EL (cell line): ENCODE results near the gene BACH2.
"Not testable (repeated sequence)": the region's sequence is repeated elsewhere in the genome, so short reads cannot be mapped to it uniquely, and the experiment has no call there.

Source experiments
- DNase-seq: peaks from one replicate; pipeline ENCODE4 v3.0.0-alpha.2; 2016

Gene BACH2

GRCh38 chr6:89984926-89985750 is 311.5 kb downstream of the BACH2 start:
- DNase-seq = peak; percentile 53

DNA sequence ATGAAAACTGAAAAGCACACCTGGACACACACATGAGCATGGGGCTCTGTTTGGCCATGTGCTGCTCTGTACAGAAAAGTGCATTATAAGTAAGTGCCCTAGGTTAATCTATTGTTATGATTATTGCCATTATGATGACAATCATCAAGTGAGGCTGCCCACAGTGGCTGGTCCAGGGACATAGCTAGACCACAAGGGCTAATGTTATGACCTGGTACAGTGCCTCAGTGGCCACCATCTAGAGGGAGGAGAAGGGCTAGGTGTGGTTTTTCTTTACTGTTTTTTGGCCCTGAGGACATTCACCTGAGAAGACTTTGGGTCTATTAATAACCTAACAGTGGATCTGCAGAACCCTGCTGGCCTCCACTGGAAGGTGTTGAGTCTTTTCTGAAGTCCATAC is 316.3 kb downstream of the BACH2 start:
- DNase-seq = no peak

- DNase-seq = no peak
These were observed 317.0 kb downstream of the BACH2 start for GRCh38 chr6:89979481-89980119.

- DNase-seq = no peak
These were observed 317.9 kb downstream of the BACH2 start for GRCh38 chr6:89978749-89979145.

GRCh38 chr6:89977808-89978748 is 318.6 kb downstream of the BACH2 start:
- DNase-seq = no peak

DNA sequence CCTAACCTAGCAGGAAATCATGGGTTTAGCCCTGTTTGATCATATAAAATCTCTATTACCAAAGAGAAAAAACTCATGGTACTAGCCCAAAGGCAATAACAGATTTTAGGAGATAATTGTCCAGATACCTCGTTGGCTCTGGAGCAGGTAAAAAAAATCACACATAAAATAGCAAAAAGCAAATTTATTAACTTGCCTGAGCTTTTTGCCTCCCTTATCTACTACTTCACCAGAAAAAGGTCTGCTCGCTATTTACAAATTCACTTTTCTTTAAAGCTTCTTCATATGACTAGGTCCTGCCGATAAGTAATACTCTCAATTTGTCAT is 320.0 kb downstream of the BACH2 start:
- DNase-seq = no peak

DNA sequence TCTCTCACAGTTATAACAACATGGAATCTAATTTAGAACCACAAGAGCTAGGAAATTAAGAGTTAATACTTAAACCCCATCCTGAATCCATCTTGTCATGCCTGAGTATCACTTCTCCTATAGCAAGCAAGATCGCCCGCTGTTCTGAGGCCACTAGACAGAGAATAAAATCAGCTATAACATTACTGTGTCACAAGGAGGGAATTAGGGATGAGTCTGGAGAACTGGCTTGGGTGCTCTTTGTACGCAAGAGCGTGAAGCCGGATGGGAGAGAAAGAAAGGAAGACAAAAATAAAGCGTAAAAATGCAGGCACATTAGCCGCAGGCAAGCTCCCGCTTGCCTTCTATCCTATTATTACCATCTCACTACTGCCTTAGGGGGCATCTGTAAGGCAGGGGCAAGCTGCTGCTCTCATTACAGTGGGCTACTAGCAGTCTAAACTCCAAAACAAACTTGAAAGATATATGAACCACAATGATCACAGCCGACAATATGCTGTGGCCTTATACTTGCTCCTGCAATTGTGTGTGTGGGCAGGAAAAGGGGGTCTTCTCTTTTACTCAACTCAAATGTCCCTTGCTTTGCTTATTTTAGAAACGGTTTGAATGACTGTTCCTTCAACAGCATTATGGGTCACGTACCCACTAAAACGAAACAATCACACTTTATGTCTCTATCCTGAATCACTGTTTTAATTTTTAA is 320.5 kb downstream of the BACH2 start:
- DNase-seq = no peak

GRCh38 chr6:89975366-89975765 is 321.3 kb downstream of the BACH2 start:
- no peak for DNase-seq

DNA sequence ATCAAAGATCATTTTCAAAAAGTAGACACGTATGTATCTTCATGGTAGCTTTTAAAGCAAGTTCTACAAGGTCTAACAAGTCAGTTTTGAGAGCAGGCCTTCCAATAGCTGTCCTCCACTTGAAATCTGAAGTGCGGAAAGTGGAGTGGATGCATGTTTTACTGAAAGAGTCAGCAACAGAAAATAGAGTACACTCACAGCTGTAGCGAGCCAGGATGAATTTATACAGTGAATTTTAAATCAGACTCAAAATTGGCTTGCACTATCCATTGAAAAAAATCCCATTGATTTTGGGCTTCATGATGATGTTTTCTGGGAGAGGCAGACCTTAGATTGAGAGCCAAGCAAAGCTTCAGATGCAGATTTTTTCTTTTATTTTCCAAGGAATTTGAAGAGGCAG is 321.8 kb downstream of the BACH2 start:
- DNase-seq = no peak

DNA sequence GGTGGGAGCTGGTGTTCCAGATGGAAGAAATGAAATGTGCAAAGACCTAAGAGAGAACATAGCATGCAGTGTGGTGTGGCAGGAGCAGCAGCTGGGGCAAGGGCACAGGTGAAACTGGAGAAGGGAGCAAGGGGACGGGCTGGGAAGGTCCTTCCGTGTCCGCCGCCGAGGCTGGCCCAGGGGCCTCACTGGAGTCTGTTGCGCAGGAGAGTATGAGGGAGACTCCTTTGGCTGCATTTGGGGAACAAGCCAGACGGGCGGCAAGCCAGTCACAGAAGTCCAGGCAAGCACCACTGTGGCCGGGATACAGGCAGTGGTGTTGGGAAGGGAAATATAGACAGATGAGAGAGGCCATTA is 324.6 kb downstream of the BACH2 start:
- no peak for DNase-seq

- DNase-seq = not testable (repeated sequence)
These were observed 325.2 kb downstream of the BACH2 start for GRCh38 chr6:89971338-89972024.

DNA sequence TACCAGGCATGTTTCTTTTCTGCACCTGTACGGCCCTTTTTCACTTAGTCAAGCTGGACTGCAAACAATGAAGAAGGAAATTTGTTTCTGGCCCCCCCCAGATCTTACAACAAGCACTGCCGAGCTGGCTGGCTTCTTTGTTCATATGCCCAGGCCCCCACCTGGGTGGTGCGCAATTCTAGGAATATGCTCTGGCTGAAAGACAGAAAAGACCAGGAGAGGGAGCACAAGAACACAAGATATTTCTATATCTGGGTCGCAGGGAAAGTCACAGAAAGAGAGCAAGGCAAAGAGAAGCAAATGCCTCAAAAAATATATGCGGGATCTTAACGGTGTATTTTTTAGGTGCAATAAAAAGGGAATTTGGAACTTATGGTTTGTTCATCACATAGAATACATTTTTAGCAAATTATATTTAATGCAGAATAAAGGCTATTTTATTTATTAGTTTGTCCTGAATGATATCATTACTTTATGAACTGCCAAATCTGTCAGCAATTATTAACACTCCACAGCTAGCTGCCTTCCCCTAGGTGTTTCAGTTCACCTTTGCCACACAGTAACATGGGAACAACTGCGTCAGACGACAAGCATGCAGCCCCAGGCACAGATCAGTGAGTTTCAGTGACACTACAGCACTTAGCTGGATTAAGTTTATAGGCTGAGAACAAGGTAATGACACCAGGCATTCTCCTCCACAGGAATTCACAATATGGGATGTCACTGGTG is 325.9 kb downstream of the BACH2 start:
- peak; percentile 52 for DNase-seq

- DNase-seq = no peak
These were observed 326.6 kb downstream of the BACH2 start for GRCh38 chr6:89970072-89970471.

DNA sequence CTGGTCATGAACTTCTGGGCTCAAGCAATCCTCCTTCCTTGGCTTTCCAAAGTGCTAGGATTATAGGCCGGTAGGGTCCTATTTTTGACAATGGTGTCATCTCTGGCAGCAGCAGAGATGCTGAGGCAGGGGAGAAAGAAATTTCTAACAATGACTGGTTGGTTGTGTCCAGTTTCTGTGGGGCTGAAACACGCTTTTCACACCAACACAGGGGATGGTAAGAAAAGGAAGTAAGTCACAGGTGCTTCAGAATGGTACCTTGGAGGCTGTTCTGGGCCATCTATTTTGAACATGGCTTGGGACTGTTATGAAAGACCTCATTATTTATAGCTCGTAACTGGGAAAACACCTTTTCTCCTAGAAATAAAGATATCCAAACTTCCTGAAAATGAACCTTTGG is 329.7 kb downstream of the BACH2 start:
- DNase-seq = no peak

DNA sequence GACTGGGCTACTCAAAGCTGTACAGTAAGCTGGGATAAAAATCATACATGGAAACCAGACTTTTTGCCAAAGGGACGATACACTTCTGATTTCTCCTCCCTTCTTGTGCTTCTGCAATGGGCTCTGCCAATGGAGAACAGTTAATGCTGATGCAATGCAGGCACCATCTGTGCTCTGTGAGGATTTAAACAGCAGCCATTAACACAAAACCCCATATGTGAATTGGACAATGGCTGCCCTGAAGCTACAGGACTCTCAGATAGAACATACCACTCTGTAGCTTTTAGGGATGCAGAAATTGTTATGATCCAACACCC is 330.5 kb downstream of the BACH2 start:
- no peak for DNase-seq

- no peak for DNase-seq
These were observed 331.0 kb downstream of the BACH2 start for GRCh38 chr6:89965441-89966227.

- DNase-seq = no peak
These were observed 333.3 kb downstream of the BACH2 start for GRCh38 chr6:89963391-89963790.

DNA sequence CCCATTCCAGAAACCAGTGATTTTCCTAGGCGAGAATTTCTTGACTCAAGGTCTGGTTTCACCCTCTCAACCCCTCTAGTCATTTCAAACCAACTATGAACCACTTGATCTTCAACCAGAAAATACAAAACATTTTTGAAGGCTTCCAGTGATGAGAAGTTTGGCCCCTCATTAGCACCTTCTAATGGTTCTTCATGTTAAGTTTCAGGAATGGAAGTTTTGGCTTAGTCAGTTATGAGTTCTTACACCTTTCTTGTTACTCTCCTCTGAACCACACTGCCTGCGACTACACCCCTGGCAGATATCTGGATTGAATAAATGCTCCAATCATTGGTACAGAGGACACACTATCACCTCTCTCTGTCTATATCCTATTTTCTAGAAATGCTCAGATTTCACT is 335.2 kb downstream of the BACH2 start:
- DNase-seq = no peak

DNA sequence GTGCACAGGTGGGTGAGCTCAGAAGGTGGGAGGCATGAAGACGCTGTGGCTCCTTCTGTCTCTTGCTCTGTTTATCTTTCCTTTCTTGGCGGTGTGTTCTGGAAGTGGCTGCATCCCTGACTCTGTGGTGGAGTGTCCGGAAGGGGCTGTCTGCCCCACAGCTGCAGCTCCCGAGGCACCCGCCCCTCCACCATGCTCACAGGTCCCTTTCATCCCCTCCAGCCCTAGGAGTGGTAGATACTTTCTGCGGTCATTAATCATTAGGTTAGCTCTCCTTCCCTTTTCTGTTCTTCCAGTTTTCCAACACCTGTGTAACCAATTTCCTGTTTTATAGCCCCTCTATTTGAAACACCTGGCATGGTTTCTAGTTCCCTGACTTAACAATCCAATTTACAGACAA is 336.8 kb downstream of the BACH2 start:
- no peak for DNase-seq

DNA sequence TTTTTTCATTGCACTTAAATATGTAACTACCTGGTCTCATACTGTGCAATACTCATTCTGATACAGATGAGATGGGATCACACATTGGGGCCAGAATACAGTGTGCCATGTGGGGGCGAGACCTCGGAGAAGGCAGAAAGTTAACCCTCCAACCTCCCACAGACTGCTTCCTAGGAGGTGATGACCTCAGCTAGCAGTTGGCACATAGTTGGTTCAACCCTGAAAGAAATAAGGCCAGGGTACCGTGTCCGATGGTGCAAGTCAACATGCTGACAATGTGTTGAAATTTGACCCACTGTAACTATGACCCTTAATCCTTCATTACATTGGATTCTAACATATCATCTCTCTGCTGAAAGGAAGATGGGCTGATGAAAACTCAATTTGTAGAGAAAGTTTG is 340.5 kb downstream of the BACH2 start:
- DNase-seq = no peak

DNA sequence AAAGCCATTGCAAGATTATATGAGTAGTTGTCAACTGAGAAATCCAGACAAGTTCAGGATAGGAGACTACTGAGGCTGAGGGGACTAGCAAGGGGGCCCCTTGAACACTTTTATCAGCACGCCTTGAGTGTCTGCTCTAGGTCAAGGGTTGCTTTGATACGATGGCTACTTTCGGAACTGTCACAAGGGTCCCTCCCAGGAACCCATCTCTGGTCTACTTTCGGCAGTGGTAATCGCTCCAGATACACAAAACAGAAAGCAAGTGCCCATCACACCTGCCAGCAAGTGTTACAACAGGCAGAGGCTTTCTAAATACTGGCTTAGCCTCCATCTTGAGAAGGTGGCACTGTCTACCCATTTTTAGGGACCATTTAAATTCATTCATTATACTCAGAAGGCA is 341.3 kb downstream of the BACH2 start:
- no peak for DNase-seq
